Activated naive CD8-positive, alpha-beta T cell treated with anti-CD3 and anti-CD28 coated beads, Interleukin-2, amount 50 U/mL, for 16 hours (primary cell): ENCODE data around the gene HBP1.
A peak's percentile ranks its signal among the peaks of the same experiment; 100 is the strongest.
"Not testable (repeated sequence)": the region's sequence is repeated elsewhere in the genome, so short reads cannot be mapped to it uniquely, and the experiment has no call there.

Experiments used
- DNase-seq: peaks from one replicate; pipeline ENCODE4 v3.0.0-alpha.2; 2020; ENCODE audit warnings: low read depth, low spot score

The HBP1 gene

DNA sequence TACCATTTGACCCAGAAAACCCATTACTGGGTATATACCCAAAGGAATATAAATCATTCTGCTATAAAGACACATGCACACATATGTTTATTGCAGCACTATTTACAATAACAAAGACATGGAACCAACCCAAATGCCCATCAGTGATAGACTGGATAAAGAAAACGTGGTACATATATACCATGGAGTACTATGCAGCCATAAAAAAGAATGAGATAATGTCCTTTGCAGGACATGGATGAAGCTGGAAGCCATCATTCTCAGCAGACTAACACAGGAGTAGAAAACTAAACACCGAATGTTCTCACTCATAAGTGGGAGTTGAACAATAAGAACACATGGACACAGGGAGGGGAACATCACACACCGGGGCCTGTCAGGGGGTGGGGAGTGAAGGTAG lies 13.1 kb upstream of the HBP1 start:
- DNase-seq = not testable (repeated sequence)

DNA sequence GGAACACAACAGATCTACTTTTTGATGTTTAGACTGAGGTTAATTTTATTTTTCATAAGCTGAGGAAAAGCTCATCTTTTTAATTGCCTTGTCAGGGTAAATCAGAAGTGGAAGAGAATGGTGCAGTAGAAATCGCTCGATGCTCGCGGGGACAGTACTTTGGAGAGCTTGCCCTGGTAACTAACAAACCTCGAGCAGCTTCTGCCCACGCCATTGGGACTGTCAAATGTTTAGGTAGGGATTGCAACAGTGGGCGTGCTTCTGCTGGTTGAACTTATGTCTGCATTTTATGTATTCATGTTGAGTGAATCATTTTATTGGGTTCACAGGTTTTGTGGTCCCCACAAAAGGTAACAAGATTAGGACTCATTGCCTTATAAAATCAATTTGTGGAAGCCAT lies 11.7 kb upstream of the HBP1 start:
- DNase-seq = no peak

DNA sequence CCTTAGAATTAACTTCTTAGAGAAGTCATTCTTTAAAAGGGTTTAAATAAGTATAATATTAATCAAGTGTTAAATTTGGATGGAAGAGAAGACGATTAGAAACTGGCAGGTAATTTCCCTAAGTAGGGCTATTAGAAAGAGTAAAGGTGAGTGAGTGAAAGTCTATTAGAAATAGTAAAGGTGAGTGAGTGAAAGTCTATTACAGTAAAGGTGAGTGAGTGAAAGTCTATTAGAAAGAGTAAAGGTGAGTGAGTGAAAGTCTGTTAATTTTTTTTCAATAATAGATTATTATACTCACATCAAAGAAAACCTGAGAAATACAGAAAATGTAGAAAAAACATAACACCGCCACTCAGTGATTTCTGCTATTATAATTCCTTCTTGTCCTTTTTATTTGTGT lies 10.8 kb upstream of the HBP1 start:
- no peak for DNase-seq

- no peak for DNase-seq
These were observed 8.4 kb upstream of the HBP1 start for GRCh38 chr7:107160389-107160788.

DNA sequence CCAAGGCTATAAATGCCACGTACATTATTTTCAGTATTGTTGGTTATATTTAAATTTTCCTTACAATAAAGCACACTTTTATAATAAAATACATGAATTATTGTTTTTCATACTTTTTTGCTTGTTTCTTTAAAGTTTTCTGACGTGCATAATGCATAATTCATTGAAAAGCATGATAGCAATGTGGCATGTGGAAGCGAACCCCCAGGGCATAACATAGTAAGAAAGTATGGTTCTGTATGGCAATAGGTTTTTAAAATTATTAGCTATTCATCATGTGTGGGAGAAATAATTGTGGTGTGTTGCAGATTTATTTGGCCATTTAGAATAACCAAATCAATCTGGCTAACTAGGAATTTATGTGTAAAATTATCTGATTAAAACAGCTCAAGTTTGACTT lies 7.4 kb upstream of the HBP1 start:
- no peak for DNase-seq

- no peak for DNase-seq
These were observed 6.3 kb upstream of the HBP1 start for GRCh38 chr7:107162475-107162874.

- DNase-seq = no peak
These were observed 4.7 kb upstream of the HBP1 start for GRCh38 chr7:107164092-107164491.

DNA sequence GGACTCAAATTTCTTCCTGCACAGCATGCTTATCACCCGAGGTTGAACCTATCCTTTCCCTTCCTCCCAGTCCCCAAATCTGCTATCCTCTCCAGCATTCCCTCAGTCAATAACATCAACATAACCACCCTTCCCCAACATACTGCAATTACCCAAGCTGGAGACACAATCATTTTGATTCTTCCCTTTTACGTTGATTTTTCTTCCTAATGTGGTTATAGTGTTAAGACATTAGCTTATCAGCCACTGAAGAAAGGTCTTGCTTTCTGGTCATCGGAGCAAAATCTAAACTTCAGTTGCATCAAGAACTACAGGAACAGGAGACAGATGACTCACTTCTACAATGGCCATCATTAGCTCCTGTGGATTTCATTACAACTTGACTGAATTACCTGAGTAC lies 3.5 kb upstream of the HBP1 start:
- no peak for DNase-seq

- DNase-seq = no peak
These were observed 1.9 kb upstream of the HBP1 start for GRCh38 chr7:107166736-107167426.

GRCh38 chr7:107167483-107168232 lies 1.1 kb upstream of the HBP1 start:
- DNase-seq = peak; percentile 38

GRCh38 chr7:107169120-107170050 lies 582 bp downstream of the HBP1 start:
- peak; percentile 56 for DNase-seq

DNA sequence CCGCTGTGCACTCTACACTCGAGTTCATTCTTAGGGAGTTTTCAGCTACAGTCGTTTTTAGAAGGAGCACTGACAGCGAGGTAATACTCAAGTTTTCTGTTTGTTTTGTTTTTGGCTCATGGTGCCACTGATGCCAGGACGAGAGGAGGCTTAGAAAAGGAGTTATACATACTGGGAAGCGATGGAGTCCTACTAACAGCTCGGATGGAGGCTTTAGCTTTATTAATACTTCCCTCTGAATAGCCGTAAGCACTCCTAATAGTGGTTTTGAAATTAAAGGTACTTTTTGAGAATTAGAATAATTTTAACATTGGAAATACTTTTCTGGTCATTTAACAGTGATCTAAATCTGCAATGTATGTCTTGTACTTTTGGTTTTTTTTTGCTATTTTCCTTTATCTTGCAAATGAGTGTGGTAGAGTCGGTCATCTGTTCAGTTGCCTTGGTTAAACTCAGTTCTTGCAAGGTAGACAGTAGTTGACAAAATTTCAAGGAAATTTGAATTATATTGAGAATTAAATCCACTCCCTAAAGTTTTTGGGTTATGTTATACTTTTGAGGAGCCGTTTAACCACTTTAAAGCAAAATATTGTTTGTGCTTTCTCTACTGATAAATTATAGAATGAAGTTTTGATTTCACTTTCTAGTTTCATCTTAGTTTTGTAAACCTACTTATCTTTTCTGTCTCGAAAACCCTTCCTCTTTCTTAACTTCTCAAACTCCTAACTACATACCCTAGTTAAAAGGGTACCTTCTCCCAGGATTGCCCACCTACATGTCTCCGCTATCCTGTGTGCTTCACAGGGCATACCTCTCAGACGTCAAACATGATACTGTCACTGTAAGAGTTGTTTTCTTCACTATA lies 1.5 kb downstream of the HBP1 start:
- no peak for DNase-seq

- DNase-seq = no peak
These were observed 2.7 kb downstream of the HBP1 start for GRCh38 chr7:107171496-107171895.

DNA sequence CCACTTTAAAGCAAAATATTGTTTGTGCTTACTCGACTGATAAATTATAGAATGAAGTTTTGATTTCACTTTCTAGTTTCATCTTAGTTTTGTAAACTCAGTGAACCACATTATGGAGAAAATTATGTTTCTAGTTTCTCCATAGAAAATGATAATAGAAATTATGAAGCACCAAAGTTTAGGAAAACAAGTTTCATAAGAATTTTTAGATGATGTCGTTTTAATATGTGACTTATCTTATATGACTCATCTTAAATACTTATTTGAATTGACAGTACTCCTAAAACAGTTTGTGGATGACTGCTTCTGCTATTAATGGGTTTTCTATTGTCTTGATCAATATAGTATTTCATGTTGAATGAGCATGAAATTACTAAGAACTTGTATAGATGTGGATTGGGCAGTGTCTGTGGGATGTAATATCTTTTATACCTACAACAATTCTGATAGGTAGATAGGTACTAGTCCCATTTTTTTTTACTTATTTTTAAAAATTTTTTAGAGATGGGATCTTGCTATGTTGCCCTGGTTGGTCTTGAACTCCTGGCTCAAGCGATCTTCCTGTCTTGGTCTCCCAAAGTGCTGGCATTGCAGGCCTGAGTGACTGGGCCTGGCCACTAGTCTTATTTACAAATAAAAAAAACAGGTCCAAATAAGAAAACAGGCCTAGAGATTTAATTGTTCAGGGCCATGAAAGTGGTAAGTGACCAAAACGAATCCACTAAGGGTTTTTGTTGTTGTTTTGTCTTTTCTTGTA lies 3.7 kb downstream of the HBP1 start:
- DNase-seq = no peak

GRCh38 chr7:107173191-107173590 lies 4.4 kb downstream of the HBP1 start:
- DNase-seq = no peak

DNA sequence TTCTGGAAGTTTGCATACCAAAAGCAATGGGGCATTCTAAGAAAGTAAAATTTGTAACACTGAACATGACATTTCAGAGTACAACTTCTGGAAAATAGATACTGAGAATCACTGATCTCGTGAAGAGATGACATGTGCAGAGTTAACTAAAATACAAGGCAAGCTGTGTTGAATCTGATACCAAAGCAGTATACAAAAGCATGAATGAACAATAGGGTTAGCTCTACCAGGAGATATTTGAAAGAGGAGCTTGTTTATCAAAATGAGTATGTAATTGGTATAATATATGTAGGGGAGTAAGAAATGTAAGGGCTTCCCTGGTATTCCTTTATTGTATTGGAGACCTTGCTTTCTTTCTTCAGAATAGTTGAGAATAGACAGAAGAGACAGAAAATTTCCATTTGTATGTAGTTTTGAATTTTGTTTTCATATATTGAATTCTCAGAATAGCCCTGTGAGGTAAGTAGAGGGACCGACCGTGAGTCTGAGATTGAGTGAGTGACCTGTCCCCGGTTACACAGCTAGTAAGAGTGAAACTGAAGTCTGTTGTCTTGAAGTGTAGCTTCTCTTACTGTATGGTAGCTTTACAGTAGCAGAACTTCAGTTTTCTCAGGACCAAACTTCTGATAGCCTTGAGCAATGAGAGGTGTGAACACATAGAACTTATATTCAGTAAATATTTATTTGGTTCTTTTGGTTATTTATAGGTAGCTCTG lies 5.0 kb downstream of the HBP1 start:
- DNase-seq = no peak

- DNase-seq = no peak
These were observed 10.7 kb downstream of the HBP1 start for GRCh38 chr7:107179326-107180164.

GRCh38 chr7:107180378-107180777 lies 11.6 kb downstream of the HBP1 start:
- peak; percentile 65 for DNase-seq

- no peak for DNase-seq
These were observed 12.4 kb downstream of the HBP1 start for GRCh38 chr7:107181172-107181571.
